ENCODE data around the gene PTPRF.

GRCh38 chr1:43538143-43538487 is 7.4 kb downstream of the PTPRF start:
- no peak for TF ChIP-seq CTCF (IDR thresholded peaks at IDR 0.05)
- no peak for TF ChIP-seq POLR2AphosphoS5 (IDR thresholded peaks at IDR 0.05)
